ENCODE measurements around the gene RANBP2.
"Not testable (repeated sequence)": the region's sequence is repeated elsewhere in the genome, so short reads cannot be mapped to it uniquely, and the experiment has no call there.

Gene RANBP2

GRCh38 chr2:108766671-108767070, 47.4 kb downstream of the RANBP2 start:
- not testable (repeated sequence) for H3K4me3 Mint-ChIP-seq; H3K27me3 Mint-ChIP-seq (ENCODE audit: low read depth, poor library complexity); H3K4me1 Mint-ChIP-seq; DNase-seq; H3K9me3 Mint-ChIP-seq
- peaks cover 74% of the 10 kb centered on the region for H3K36me3 Mint-ChIP-seq (ENCODE audit: low read depth)
- H3K27ac Mint-ChIP-seq, result peak overlapping the region; percentile 36

- DNase-seq; H3K4me3 Mint-ChIP-seq; H3K27me3 Mint-ChIP-seq (ENCODE audit: low read depth, poor library complexity); H3K27ac Mint-ChIP-seq; H3K4me1 Mint-ChIP-seq; H3K9me3 Mint-ChIP-seq: not testable (repeated sequence)
- H3K36me3 Mint-ChIP-seq (ENCODE audit: low read depth), result peaks cover 85% of the 10 kb centered on the region
These were observed 48.6 kb downstream of the RANBP2 start for GRCh38 chr2:108767859-108768258.

DNA sequence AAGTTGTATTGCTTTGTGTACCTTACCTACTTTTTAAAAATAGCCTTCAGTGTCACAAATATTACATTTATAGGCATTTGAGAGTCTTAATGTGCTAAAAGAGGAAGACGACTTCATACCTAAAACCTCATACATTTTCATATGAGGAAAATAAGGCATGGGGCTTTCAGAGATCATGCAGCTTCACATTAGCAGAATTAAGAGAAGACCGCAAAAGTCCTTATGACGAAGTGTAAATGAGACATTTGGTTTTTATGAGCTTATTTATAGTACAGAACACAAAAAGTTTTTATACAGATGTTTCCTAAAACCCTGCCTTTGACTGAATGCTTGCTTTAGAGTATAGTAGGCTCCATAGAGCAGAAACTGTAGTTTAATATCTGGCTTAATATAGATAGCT, 57.2 kb downstream of the RANBP2 start:
- no peak for DNase-seq
- Mint-ChIP-seq H3K36me3 (ENCODE audit: low read depth) (peaks cover 70% of the 10 kb centered on the region), H3K9me3 (no peaks in the 10 kb centered on the region), H3K4me3 (no peak overlapping the region), H3K27ac (no peak overlapping the region), H3K4me1 (no peaks in the 10 kb centered on the region), H3K27me3 (ENCODE audit: low read depth, poor library complexity) (no peaks in the 10 kb centered on the region)
- TF ChIP-seq, protein P1, sequence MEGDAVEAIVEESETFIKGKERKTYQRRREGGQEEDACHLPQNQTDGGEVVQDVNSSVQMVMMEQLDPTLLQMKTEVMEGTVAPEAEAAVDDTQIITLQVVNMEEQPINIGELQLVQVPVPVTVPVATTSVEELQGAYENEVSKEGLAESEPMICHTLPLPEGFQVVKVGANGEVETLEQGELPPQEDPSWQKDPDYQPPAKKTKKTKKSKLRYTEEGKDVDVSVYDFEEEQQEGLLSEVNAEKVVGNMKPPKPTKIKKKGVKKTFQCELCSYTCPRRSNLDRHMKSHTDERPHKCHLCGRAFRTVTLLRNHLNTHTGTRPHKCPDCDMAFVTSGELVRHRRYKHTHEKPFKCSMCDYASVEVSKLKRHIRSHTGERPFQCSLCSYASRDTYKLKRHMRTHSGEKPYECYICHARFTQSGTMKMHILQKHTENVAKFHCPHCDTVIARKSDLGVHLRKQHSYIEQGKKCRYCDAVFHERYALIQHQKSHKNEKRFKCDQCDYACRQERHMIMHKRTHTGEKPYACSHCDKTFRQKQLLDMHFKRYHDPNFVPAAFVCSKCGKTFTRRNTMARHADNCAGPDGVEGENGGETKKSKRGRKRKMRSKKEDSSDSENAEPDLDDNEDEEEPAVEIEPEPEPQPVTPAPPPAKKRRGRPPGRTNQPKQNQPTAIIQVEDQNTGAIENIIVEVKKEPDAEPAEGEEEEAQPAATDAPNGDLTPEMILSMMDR (IDR thresholded peaks at IDR 0.05), result no peak

DNA sequence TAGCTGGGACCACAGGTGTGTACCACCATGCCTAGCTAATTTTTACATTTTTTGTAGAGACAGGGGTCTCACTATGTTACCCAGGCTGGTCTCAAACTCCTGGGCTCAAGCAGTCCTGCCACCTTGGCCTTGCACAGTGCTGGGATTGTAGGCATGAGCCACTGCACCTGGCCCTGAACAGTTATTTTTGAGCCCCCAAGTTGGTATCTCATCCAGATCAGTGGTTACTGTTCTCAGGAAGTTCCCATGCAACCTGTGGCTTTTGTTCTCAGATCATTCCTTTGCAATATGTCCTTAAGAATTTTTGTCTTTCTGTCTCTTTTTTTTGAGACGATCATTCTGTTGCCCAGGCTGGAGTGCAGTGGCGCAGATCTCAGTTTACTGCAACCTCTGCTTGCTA, 59.6 kb downstream of the RANBP2 start:
- Mint-ChIP-seq H3K9me3 (no peaks in the 10 kb centered on the region), H3K27ac (peak overlapping the region; percentile 11), H3K4me1 (no peaks in the 10 kb centered on the region), H3K27me3 (ENCODE audit: low read depth, poor library complexity) (no peaks in the 10 kb centered on the region), H3K36me3 (ENCODE audit: low read depth) (peaks cover 66% of the 10 kb centered on the region), H3K4me3 (no peak overlapping the region)
- TF ChIP-seq, protein P1 (IDR thresholded peaks at IDR 0.05), result no peak
- no peak for DNase-seq

- TF ChIP-seq, protein P1 (IDR thresholded peaks at IDR 0.05), result no peak
- H3K27ac Mint-ChIP-seq, result peak overlapping the region; percentile 100
These were observed 66.7 kb downstream of the RANBP2 start for GRCh38 chr2:108786008-108786353.

DNA sequence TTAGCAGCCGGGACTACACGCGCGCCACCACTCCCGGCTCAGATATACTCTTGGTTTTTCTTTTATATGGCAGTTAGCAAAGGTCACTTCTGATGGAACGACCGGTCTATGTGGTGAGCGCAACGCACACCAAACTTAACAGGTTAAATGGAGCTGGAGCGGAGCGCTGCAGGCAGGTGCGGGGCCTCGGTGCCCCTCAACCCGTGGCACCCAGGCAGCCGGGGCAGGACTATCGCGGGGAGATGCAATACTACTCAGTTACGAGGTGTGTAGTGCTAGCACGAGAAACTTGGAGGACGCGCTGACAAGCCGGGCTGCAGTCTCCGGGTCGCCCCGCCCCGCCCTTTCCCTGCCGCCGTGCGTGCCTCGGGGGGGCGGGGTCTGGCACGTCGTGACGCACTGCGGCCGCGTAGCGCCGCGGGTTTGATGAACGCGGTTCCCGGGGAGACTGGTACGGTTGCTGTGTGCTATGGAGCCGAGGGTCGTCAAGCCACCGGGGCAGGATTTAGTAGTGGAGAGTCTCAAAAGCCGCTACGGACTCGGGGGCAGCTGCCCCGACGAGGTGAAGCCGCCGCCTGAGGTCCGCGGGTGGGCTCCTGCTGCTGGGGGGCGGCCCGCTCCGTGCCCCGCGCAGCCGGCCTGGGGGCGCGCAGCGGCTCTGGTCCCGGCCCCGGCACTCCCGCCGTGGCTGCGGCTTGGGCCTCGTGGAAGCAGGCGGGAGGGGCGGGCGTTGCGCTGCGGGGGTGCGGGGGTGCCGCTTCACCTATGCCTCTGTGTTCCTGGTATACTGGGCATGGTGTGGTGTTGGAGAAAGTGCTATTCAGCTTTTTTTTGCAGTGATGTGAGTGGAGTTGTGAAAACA, 67.3 kb downstream of the RANBP2 start, which contains the start of gene CCDC138:
Gene CCDC138 (plus strand): TSS at position 418 of the 862 bp plus-strand sequence. CDS start 52 bp downstream, at position 470.
- H3K9me3 Mint-ChIP-seq, result no peaks in the 10 kb centered on the region
- peak; percentile 96 for DNase-seq
- TF ChIP-seq, protein P1 (IDR thresholded peaks at IDR 0.05), result no peak
- H3K4me3 Mint-ChIP-seq, result peak within 1 kb of the TSS; percentile 96
- H3K4me1 Mint-ChIP-seq, result peaks cover 28% of the 10 kb centered on the region
- H3K27ac Mint-ChIP-seq, result peak within 1 kb of the TSS; percentile 100
- peaks cover 62% of the 10 kb centered on the region for H3K36me3 Mint-ChIP-seq (ENCODE audit: low read depth)
- no peaks in the 10 kb centered on the region for H3K27me3 Mint-ChIP-seq (ENCODE audit: low read depth, poor library complexity)

More at GRCh38 chr2:108786008-108786353, 66.7 kb downstream of the RANBP2 start:
- Mint-ChIP-seq H3K9me3 (no peaks in the 10 kb centered on the region), H3K36me3 (ENCODE audit: low read depth) (peaks cover 56% of the 10 kb centered on the region), H3K4me3 (peak overlapping the region; percentile 96), H3K27me3 (ENCODE audit: low read depth, poor library complexity) (no peaks in the 10 kb centered on the region), H3K4me1 (peaks cover 28% of the 10 kb centered on the region)
- no peak for DNase-seq

DNA sequence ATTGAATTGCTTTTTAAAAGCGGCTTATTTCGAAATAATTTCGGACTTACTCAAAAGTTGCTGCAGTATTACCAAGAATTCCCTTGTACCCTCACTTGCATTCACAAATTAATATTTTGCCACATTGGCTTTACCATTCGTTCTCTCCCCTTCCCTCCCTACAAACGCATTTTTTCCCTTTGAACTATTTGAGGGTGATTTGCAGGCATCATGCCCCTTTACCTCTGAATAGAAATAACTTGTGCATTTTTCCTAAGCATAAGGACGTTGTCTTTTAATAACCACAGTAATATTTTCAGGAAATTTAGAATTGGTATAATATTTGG, 67.9 kb downstream of the RANBP2 start:
- H3K27me3 Mint-ChIP-seq (ENCODE audit: low read depth, poor library complexity), result no peaks in the 10 kb centered on the region
- peaks cover 28% of the 10 kb centered on the region for H3K4me1 Mint-ChIP-seq
- TF ChIP-seq, protein P1 (IDR thresholded peaks at IDR 0.05), result no peak
- DNase-seq, result no peak
- no peaks in the 10 kb centered on the region for H3K9me3 Mint-ChIP-seq
- H3K36me3 Mint-ChIP-seq (ENCODE audit: low read depth), result peaks cover 62% of the 10 kb centered on the region
- peak overlapping the region; percentile 66 for H3K27ac Mint-ChIP-seq
- H3K4me3 Mint-ChIP-seq, result peak overlapping the region; percentile 96

All from nephron progenitor cell (in vitro differentiated cells).